ENCODE measurements around the gene PRKAR1B. TPM values are rescaled to one million over a fixed set of nuclear protein-coding genes. Genes with fewer than 3 reads are reported as not detected.

PRKAR1B gene
- total RNA-seq, 4 donors from 2014 or later: 3.8 to 11.6 (median 6.3) TPM

- TF ChIP-seq, protein P1, sequence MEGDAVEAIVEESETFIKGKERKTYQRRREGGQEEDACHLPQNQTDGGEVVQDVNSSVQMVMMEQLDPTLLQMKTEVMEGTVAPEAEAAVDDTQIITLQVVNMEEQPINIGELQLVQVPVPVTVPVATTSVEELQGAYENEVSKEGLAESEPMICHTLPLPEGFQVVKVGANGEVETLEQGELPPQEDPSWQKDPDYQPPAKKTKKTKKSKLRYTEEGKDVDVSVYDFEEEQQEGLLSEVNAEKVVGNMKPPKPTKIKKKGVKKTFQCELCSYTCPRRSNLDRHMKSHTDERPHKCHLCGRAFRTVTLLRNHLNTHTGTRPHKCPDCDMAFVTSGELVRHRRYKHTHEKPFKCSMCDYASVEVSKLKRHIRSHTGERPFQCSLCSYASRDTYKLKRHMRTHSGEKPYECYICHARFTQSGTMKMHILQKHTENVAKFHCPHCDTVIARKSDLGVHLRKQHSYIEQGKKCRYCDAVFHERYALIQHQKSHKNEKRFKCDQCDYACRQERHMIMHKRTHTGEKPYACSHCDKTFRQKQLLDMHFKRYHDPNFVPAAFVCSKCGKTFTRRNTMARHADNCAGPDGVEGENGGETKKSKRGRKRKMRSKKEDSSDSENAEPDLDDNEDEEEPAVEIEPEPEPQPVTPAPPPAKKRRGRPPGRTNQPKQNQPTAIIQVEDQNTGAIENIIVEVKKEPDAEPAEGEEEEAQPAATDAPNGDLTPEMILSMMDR (IDR thresholded peaks at IDR 0.05; ENCODE audit: low read depth): no peak
Observed at GRCh38 chr7:608954-609353, 118.1 kb downstream of the PRKAR1B start.

DNA sequence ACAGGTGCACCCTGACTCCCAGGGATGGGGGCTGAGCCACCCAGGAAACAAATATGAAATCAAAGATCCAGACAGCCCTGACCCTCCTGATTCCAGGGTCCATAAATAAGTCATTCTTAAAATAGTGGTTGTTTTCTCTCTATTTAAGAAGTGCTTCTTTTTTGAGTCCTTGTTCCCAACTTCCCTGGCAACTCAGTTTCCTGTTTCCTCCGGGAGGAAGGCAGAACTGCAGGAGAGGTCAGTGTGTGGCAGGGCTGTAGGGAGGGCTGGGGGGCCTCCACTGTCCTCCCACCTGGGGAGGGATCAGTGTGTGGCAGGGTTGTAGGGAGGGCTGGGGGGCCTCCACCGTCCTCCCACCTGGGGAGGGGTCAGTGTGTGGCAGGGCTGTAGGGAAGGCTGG is 118.7 kb downstream of the PRKAR1B start:
- TF ChIP-seq, protein P1 (IDR thresholded peaks at IDR 0.05; ENCODE audit: low read depth): no peak

DNA sequence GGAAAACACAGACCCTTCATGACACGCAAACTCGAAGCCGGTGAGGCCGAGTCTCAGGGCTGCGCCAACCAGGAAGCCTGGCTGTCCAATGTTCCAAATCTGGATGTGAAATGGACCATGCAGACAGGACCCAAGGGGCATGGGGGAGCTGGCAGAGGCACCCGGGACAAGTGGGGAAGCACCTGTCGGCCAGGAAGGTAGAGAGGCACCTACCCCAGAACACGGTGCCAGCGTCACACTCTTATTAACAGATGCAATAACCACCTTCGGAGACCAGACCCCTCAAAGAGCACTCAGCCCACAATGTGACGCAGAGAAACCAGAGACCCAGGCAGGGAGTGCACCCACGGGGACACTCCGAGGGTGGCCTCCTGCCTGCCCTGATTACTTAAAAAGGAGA is 119.1 kb downstream of the PRKAR1B start:
- TF ChIP-seq, protein P1 (IDR thresholded peaks at IDR 0.05; ENCODE audit: low read depth): no peak

DNA sequence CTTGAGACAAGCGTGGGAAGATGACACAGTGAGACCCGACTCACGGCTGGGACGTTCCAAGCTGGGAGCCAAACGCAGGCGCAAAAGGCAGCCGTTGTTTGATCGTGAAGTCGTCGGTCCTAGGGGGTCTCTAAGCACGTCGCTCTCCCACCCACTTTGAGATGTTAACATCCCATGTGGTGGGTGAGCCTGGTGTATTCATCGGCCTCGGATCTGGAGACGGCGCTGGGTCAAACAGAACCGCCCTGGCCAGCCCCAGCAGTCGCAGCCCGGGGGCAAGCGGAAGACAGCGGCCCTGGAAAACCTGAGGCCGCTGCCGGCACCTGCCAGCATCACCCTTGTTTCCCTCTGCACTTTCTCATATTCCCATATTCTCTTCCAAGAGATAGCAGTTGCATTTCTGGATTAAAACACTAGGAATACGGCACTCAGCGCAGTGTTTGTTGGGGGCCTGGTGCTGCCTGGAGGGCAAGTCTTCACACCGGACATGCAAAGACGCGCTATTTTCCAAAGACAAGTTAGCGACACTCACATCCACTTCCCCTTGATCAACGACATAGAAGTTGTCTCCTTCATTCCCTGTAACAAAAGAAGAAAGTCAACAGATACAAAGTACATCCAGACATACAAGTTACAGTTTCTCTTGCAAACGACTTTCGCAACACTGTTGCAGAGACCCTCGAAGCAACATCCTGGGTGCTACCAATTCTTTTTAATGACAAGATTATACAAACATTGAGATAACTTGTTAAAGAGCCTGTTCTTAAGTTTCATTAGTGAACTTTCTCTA is 121.2 kb downstream of the PRKAR1B start:
- TF ChIP-seq, protein P1 (IDR thresholded peaks at IDR 0.05; ENCODE audit: low read depth): no peak

DNA sequence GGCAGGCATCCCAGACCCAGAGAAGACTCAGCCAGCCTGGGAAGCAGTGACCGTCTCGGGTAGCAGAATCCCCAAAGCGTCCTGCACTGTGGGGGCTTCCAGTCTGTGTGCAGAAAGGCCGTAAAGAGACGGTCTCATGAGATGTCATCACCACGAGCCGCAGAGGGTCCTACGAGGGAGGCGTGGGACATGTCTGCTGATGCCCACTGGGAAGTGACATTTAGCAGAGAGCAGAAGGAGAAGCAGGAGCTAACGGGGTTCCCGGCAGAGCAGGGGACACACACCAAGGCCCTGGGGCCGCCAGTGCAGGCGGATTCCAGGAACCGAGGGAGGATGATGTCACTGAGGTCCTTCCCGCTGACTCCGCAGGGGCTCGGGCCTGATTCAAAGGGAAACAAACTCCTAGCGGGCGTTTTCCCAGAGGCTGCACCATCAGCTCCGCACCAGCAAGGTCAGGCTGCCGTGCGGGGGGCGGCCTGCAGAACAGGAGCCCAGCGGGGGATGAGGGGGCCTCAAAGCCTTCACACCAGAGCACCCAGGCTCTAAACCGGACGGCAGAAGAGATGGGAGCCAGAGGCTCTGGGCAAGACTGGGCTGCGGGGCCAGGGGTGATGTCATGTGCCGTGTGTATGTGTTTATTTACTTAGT is 122.1 kb downstream of the PRKAR1B start:
- TF ChIP-seq, protein P1 (IDR thresholded peaks at IDR 0.05; ENCODE audit: low read depth): no peak

GRCh38 chr7:604001-604883 is 122.8 kb downstream of the PRKAR1B start:
- TF ChIP-seq, protein P1 (IDR thresholded peaks at IDR 0.05; ENCODE audit: low read depth): no peak

All from subcutaneous adipose tissue (tissue), 4 donors.